ENCODE data around the gene TLCD2. TPM values are rescaled to one million over a fixed set of nuclear protein-coding genes. Genes with fewer than 3 reads are reported as not detected.

TLCD2 gene
- total and polyA plus RNA-seq, 2 of the 13 experiments (the other 11 are each of a cell fraction or from before 2014, with no cell fraction given), result 0.90 to 1.1 TPM

GRCh38 chr17:1709971-1710806, at the start of gene TLCD2 (continued):
- TF ChIP-seq NFAT5 (CRISPR knock-in tag; IDR thresholded peaks at IDR 0.05), result no peak
- TF ChIP-seq NBN (conservative IDR thresholded peaks at IDR 0.05), result no peak
- TF ChIP-seq FOSL2 (CRISPR knock-in tag; IDR thresholded peaks at IDR 0.05), result peak; percentile 22
- TF ChIP-seq SMARCE1 (IDR thresholded peaks at IDR 0.05; ENCODE audit: borderline replicate concordance), result no peak
- no peak for TF ChIP-seq CC2D1A (CRISPR knock-in tag; IDR thresholded peaks at IDR 0.05)
- peak; percentile 42; the same call in 1 of the 2 replicates for TF ChIP-seq ZNF772 (CRISPR knock-in tag; IDR thresholded peaks at IDR 0.05)
- TF ChIP-seq ZNF580 (CRISPR knock-in tag; IDR thresholded peaks at IDR 0.05; ENCODE audit: borderline replicate concordance, low read depth), result peak; percentile 30; the same call in 1 of the 2 replicates
- peak; percentile 71; the same call in 1 of the 2 replicates for TF ChIP-seq UBTF (CRISPR knock-in tag; IDR thresholded peaks at IDR 0.05)
- TF ChIP-seq TEF (CRISPR knock-in tag; IDR thresholded peaks at IDR 0.05), result no peak
- TF ChIP-seq YY1 (IDR thresholded peaks at IDR 0.05; ENCODE audit: insufficient read depth, insufficient replicate concordance, low read depth, low read length), result no peak
- TF ChIP-seq PCBP1 (IDR thresholded peaks at IDR 0.05; ENCODE audit: borderline replicate concordance, low read depth, low read length), result no peak
- TF ChIP-seq, protein P1, sequence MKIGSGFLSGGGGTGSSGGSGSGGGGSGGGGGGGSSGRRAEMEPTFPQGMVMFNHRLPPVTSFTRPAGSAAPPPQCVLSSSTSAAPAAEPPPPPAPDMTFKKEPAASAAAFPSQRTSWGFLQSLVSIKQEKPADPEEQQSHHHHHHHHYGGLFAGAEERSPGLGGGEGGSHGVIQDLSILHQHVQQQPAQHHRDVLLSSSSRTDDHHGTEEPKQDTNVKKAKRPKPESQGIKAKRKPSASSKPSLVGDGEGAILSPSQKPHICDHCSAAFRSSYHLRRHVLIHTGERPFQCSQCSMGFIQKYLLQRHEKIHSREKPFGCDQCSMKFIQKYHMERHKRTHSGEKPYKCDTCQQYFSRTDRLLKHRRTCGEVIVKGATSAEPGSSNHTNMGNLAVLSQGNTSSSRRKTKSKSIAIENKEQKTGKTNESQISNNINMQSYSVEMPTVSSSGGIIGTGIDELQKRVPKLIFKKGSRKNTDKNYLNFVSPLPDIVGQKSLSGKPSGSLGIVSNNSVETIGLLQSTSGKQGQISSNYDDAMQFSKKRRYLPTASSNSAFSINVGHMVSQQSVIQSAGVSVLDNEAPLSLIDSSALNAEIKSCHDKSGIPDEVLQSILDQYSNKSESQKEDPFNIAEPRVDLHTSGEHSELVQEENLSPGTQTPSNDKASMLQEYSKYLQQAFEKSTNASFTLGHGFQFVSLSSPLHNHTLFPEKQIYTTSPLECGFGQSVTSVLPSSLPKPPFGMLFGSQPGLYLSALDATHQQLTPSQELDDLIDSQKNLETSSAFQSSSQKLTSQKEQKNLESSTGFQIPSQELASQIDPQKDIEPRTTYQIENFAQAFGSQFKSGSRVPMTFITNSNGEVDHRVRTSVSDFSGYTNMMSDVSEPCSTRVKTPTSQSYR (CRISPR knock-in tag; IDR thresholded peaks at IDR 0.05; ENCODE audit: borderline replicate concordance), result peak; percentile 24; the same call in 1 of the 2 replicates
- no peak for TF ChIP-seq RFX5 (IDR thresholded peaks at IDR 0.05; ENCODE audit: low read depth, low read length)
- no peak for TF ChIP-seq IKZF1 (IDR thresholded peaks at IDR 0.05)
- TF ChIP-seq TFAP4 (IDR thresholded peaks at IDR 0.05; ENCODE audit: borderline replicate concordance, low read depth), result peak; percentile 45; the same call in 1 of the 2 replicates
- TF ChIP-seq GABPB1 (CRISPR knock-in tag; IDR thresholded peaks at IDR 0.05), result peak; percentile 59; the same call in 1 of the 2 replicates

Data from HepG2 (cell line).